Erythroblast (primary cell): Measurements from ENCODE around the gene EVX2.

Experiments used
- GATA1 ChIP-seq: IDR thresholded peaks from 2 replicates; pipeline ENCODE4 v1.6.1; 2011; ENCODE audit warnings: low read depth, mild to moderate bottlenecking, control low read depth, low read length, moderate library complexity
- POLR2A ChIP-seq: IDR thresholded peaks from 2 replicates; pipeline ENCODE4 v1.6.1; 2011; ENCODE audit warnings: mild to moderate bottlenecking, low read length

DNA sequence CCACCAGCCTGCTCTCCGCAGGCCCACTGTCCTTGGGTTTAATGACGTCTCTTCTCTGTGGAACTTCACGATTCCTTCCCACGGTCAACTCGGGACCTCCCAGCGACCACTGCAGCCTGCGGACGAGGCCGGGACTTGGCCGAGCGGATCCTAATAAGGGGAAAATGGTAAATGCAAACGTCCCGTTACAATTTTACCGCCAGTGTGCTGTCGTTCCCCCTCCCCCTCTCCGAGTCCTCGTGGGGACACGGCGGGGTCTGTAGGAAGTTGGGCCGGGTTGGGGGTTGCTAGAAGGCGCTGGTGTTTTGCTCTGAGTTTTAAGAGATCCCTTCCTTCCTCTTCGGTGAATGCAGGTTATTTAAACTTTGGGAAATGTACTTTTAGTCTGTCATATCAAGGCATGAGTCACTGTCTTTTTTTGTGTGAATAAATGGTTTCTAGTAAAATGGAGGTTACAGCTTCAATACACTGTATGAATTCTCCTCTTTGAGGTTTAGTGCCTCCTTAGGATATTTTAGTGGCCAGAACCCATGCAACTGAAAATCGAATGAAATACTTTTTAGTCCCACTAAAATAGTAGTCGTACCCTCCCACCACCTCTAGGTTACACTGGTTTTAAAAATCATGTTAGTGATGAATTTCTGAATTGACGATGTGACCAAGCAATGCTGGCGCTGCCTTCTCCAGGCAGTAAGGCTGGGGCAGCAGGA lies 25.6 kb upstream of the EVX2 start:
- no peak for TF ChIP-seq POLR2A
- TF ChIP-seq GATA1, result no peak
